Measurements from ENCODE around the gene PCSK6. TPM values are rescaled to one million over a fixed set of nuclear protein-coding genes. Genes with fewer than 3 reads are reported as not detected.
"Not testable (repeated sequence)": the region's sequence is repeated elsewhere in the genome, so short reads cannot be mapped to it uniquely, and the experiment has no call there.

PCSK6 gene
- total RNA-seq, 1 donor from 2014 or later, result 1.9 TPM

DNA sequence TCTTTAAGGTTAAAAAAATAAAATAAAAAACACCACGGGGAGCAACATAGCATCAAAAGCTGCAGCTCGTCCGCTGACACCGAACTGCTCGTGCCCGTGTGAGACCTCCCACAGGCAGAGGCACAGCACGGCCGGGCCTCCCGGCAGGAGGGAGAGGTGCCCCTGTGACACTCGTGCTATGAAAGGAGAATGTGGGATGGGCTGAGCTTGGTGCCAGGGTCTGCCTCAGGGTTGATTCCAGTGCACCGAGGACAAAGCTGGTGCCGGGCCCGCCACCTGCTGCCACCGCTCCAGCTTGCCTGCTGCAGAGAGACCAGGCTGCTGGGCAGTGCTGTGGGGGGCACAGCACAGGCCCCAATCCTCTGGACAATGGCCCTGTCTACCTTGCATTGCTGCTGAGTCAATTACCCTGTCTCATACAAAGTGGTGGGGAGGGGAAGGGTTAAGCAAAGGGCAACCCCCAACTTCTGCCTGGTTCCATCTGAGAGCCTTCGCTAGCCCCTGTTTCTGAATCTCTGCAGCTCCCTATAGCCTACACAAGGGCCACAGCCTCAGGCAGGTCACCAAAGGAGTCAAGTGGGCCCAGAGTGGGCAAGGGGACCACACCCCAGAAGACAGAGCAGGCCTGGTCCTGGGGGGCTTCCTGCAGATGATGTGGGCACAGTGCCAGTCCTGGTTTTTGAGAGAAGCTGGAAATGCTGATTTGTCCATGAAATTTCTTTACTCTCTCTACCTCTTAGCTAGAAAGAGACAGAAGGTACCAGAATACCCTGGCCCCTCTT, 120.5 kb downstream of the PCSK6 start:
- Mint-ChIP-seq H3K9me3 (no peaks in the 10 kb centered on the region), H3K36me3 (ENCODE audit: low read depth) (no peaks in the 10 kb centered on the region), H3K27me3 (ENCODE audit: low read depth) (peaks cover 12% of the 10 kb centered on the region), H3K27ac (no peak overlapping the region), H3K4me1 (ENCODE audit: low read depth) (no peaks in the 10 kb centered on the region), H3K4me3 (ENCODE audit: low read depth) (no peak overlapping the region)
- intact Hi-C loops (cut with micrococcal nuclease), result no loop called here
- no peak for DNase-seq (ENCODE audit: low spot score)

- no peaks in the 10 kb centered on the region for H3K4me1 Mint-ChIP-seq (ENCODE audit: low read depth)
- H3K27me3 Mint-ChIP-seq (ENCODE audit: low read depth), result peaks cover 9% of the 10 kb centered on the region
- H3K36me3 Mint-ChIP-seq (ENCODE audit: low read depth), result no peaks in the 10 kb centered on the region
- intact Hi-C loops (cut with micrococcal nuclease), result no loop called here
- no peaks in the 10 kb centered on the region for H3K9me3 Mint-ChIP-seq
- DNase-seq (ENCODE audit: low spot score), result no peak
- no peak overlapping the region for H3K4me3 Mint-ChIP-seq (ENCODE audit: low read depth)
- no peak overlapping the region for H3K27ac Mint-ChIP-seq
Observed at GRCh38 chr15:101368086-101368780, 121.3 kb downstream of the PCSK6 start.

GRCh38 chr15:101366853-101367252, 122.7 kb downstream of the PCSK6 start:
- H3K27me3 Mint-ChIP-seq (ENCODE audit: low read depth), result peaks cover 4% of the 10 kb centered on the region
- no peak overlapping the region for H3K27ac Mint-ChIP-seq
- no peaks in the 10 kb centered on the region for H3K4me1 Mint-ChIP-seq (ENCODE audit: low read depth)
- intact Hi-C loops (cut with micrococcal nuclease), result no loop called here
- no peak for DNase-seq (ENCODE audit: low spot score)
- no peaks in the 10 kb centered on the region for H3K36me3 Mint-ChIP-seq (ENCODE audit: low read depth)
- no peaks in the 10 kb centered on the region for H3K9me3 Mint-ChIP-seq
- no peak overlapping the region for H3K4me3 Mint-ChIP-seq (ENCODE audit: low read depth)

- intact Hi-C loops (cut with micrococcal nuclease), result no loop called here
- no peaks in the 10 kb centered on the region for H3K36me3 Mint-ChIP-seq (ENCODE audit: low read depth)
- H3K4me1 Mint-ChIP-seq (ENCODE audit: low read depth), result peaks cover 4% of the 10 kb centered on the region
Observed at GRCh38 chr15:101362986-101363566, 126.4 kb downstream of the PCSK6 start.

GRCh38 chr15:101362359-101362758, 127.1 kb downstream of the PCSK6 start:
- peaks cover 4% of the 10 kb centered on the region for H3K4me1 Mint-ChIP-seq (ENCODE audit: low read depth)
- intact Hi-C loops (cut with micrococcal nuclease), result no loop called here
- DNase-seq (ENCODE audit: low spot score), result no peak
- no peak overlapping the region for H3K4me3 Mint-ChIP-seq (ENCODE audit: low read depth)
- H3K36me3 Mint-ChIP-seq (ENCODE audit: low read depth), result no peaks in the 10 kb centered on the region
- H3K27ac Mint-ChIP-seq, result no peak overlapping the region
- peaks cover 4% of the 10 kb centered on the region for H3K27me3 Mint-ChIP-seq (ENCODE audit: low read depth)
- H3K9me3 Mint-ChIP-seq, result no peaks in the 10 kb centered on the region

More at GRCh38 chr15:101362986-101363566, 126.4 kb downstream of the PCSK6 start:
- DNase-seq (ENCODE audit: low spot score), result no peak
- Mint-ChIP-seq H3K4me3 (ENCODE audit: low read depth) (no peak overlapping the region), H3K27ac (no peak overlapping the region), H3K27me3 (ENCODE audit: low read depth) (peaks cover 4% of the 10 kb centered on the region), H3K9me3 (no peaks in the 10 kb centered on the region)

DNA sequence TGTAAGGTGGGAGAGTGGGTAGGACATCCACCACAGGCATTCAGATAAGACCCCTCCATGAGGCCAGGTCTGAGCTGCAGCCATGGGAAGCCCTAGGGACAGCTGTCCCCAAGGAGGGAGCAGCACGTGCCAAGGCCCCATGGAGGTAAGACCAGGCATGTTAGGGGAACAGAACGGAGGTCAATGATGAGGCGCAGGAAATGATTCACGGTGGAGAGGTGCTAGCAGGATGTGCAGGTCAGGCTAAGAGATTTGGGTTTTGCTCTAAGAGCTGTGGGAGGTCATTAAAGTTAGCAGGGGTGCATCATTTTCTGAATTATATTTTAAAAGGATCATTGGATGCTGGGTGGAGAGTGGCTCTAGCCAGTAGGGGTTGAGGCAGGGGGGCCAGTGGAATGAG, 128.1 kb downstream of the PCSK6 start:
- H3K4me1 Mint-ChIP-seq (ENCODE audit: low read depth), result peaks cover 4% of the 10 kb centered on the region
- no peak overlapping the region for H3K4me3 Mint-ChIP-seq (ENCODE audit: low read depth)
- no peaks in the 10 kb centered on the region for H3K36me3 Mint-ChIP-seq (ENCODE audit: low read depth)
- H3K27me3 Mint-ChIP-seq (ENCODE audit: low read depth), result peaks cover 2% of the 10 kb centered on the region
- intact Hi-C loops (cut with micrococcal nuclease), result no loop called here
- H3K27ac Mint-ChIP-seq, result no peak overlapping the region
- no peak for DNase-seq (ENCODE audit: low spot score)
- H3K9me3 Mint-ChIP-seq, result no peaks in the 10 kb centered on the region

DNA sequence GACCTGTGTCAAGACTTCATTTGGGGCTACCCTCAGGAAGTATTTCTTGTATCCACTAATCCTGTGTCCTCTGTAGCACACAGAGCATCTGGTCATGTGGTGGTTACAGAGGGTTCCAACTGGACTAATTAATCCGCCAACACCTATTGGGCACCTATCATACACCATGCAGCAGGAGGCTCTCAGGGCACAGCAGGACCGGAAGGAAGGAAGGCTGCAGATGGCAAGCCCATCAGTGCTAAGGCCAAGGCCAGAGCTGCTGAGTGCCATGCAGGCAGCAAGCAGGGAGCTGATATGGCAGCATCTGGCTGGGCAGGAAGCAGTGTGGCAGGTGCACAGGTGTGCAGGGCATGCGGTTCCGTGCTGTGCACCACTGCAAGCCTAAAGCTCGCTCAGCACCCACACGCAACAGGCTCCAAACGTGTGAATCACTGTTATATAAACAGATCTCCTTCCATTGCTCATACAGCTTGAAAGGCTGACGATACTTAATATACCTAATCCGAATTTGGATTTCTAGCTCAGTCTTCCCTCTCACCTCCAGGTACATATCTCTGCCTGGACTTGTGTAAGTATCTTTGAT, 130.1 kb downstream of the PCSK6 start:
- Mint-ChIP-seq H3K9me3 (no peaks in the 10 kb centered on the region), H3K4me3 (ENCODE audit: low read depth) (no peak overlapping the region), H3K27ac (no peak overlapping the region), H3K4me1 (ENCODE audit: low read depth) (peaks cover 4% of the 10 kb centered on the region), H3K36me3 (ENCODE audit: low read depth) (no peaks in the 10 kb centered on the region), H3K27me3 (ENCODE audit: low read depth) (no peaks in the 10 kb centered on the region)
- intact Hi-C loops (cut with micrococcal nuclease), result no loop called here
- DNase-seq (ENCODE audit: low spot score), result no peak

DNA sequence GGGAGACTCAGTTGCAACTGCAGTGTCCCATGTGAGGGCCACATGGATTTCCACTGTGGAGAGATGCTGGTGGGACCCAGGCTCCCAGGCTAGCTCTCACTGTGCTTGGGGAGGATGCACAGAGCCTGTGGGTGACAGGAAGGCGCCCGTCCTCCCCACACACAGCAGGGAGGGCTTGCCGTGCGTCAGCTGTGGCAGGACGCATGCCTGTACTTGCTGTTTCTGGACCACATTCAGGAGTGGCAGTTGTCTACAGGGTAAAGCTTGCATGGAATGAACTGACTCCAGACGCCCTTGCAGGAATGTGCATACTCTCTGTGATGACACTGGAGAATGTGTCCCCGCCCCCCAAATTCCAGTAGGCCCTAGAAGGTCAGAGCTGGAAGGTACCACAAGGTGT, 130.6 kb downstream of the PCSK6 start:
- no peak for DNase-seq (ENCODE audit: low spot score)
- Mint-ChIP-seq H3K36me3 (ENCODE audit: low read depth) (no peaks in the 10 kb centered on the region), H3K9me3 (no peaks in the 10 kb centered on the region), H3K4me1 (ENCODE audit: low read depth) (peaks cover 4% of the 10 kb centered on the region), H3K4me3 (ENCODE audit: low read depth) (no peak overlapping the region), H3K27ac (no peak overlapping the region), H3K27me3 (ENCODE audit: low read depth) (no peaks in the 10 kb centered on the region)
- intact Hi-C loops (cut with micrococcal nuclease), result no loop called here

DNA sequence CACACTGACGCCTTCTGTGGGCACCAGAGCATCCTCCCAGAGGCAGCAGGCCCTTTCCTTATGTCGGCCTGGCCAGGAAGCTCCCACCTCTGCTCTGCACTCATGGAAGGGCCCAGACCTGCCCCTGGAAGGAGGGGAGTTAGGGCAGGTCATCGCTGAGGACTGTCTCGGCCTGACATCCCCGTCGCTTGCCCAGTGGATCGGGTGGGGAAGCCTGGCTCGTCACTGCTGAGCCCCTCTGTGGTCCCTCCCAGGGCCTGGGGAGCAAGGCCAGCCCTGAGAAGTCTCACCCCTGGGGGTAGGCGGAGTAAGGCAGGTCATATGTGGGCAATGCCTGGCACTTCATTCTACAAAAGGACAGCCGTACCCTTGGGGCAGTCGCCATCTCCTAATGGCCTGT, 131.6 kb downstream of the PCSK6 start:
- Mint-ChIP-seq H3K4me1 (ENCODE audit: low read depth) (peaks cover 4% of the 10 kb centered on the region), H3K9me3 (no peaks in the 10 kb centered on the region), H3K36me3 (ENCODE audit: low read depth) (no peaks in the 10 kb centered on the region), H3K27me3 (ENCODE audit: low read depth) (no peaks in the 10 kb centered on the region), H3K4me3 (ENCODE audit: low read depth) (no peak overlapping the region), H3K27ac (no peak overlapping the region)
- intact Hi-C loops (cut with micrococcal nuclease), result no loop called here
- no peak for DNase-seq (ENCODE audit: low spot score)

DNA sequence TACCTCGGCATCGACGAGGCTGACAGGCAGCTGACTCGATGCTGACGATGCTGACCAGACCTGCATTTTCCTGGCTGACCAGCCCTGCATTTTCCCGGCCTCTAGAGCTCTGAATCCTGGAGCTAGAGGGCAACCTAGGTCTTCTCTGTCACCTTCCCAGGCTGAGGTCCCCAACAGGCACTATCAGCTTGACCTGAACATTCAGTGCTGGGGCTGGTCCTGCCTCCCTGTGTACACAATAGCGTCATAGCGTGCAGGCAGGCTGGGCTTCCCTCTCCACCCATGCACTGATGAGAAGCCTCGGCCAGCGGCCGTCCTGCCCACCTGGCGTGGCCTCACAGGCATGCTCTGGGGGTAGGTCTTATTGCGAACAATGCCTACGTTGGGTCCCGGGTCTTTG, 132.2 kb downstream of the PCSK6 start:
- Mint-ChIP-seq H3K4me1 (ENCODE audit: low read depth) (peaks cover 4% of the 10 kb centered on the region), H3K36me3 (ENCODE audit: low read depth) (no peaks in the 10 kb centered on the region), H3K4me3 (ENCODE audit: low read depth) (no peak overlapping the region), H3K9me3 (no peaks in the 10 kb centered on the region), H3K27ac (no peak overlapping the region), H3K27me3 (ENCODE audit: low read depth) (no peaks in the 10 kb centered on the region)
- DNase-seq (ENCODE audit: low spot score), result no peak
- intact Hi-C loops (cut with micrococcal nuclease), result no loop called here

DNA sequence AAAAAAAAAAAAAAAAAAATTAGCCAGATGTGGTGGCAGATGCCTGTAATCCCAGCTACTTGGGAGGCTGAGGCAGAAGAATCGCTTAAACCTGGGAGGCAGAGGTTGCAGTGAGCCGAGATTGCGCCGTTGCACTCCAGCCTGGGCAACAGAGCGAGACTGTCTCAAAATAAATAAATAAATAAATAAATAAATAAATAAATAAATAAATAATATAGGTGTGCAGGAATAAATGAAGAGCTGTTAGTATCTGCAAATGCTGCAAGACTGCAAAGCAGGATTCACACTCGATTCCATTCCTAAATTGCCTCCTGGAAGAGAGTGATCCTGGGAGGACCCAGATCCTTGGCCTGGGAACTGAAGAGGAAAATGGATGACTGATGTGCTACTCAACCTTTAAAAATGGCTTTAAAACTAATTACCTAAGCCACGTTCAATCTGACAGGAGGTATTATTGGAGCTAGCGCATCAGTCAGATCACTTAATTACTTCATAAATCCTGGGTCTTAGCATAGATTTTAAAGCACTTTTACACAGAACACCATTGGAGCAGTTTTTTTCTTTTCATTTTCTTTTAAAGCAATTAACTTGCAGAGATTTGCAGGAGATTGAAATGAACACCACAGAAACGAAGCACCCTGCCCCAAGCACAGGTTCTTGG, 132.9 kb downstream of the PCSK6 start:
- H3K4me1 Mint-ChIP-seq (ENCODE audit: low read depth); H3K4me3 Mint-ChIP-seq (ENCODE audit: low read depth); H3K27ac Mint-ChIP-seq; H3K9me3 Mint-ChIP-seq; H3K27me3 Mint-ChIP-seq (ENCODE audit: low read depth); H3K36me3 Mint-ChIP-seq (ENCODE audit: low read depth); intact Hi-C loops (cut with micrococcal nuclease); DNase-seq (ENCODE audit: low spot score): not testable (repeated sequence)

GRCh38 chr15:101355678-101356464, 133.6 kb downstream of the PCSK6 start:
- H3K27ac Mint-ChIP-seq, result no peak overlapping the region
- intact Hi-C loops (cut with micrococcal nuclease), result no loop called here

More at GRCh38 chr15:101355678-101356464, 133.6 kb downstream of the PCSK6 start:
- no peak for DNase-seq (ENCODE audit: low spot score)
- Mint-ChIP-seq H3K4me1 (ENCODE audit: low read depth) (no peaks in the 10 kb centered on the region), H3K36me3 (ENCODE audit: low read depth) (no peaks in the 10 kb centered on the region), H3K9me3 (no peaks in the 10 kb centered on the region), H3K27me3 (ENCODE audit: low read depth) (no peaks in the 10 kb centered on the region), H3K4me3 (ENCODE audit: low read depth) (no peak overlapping the region)
